HepG2 (cell line): Measurements from ENCODE around the gene LINC00237. TPM values are rescaled to one million over a fixed set of nuclear protein-coding genes. Genes with fewer than 3 reads are reported as not detected.

Source experiments
- CEBPG ChIP-seq: IDR thresholded peaks from 2 replicates; pipeline ENCODE4 v1.6.1; 2016
- CENPX ChIP-seq: sonication (generic); formaldehyde crosslinking; IDR thresholded peaks from 2 replicates; pipeline ENCODE4 v1.9.0; 2021; ENCODE audit warnings: mild to moderate bottlenecking, missing genetic modification reagents, moderate library complexity
- FOXK2 ChIP-seq: fragments of 450-650 bp; IDR thresholded peaks from 2 replicates; pipeline ENCODE4 v1.6.1; 2016
- HMG20A ChIP-seq: IDR thresholded peaks from 2 replicates; pipeline ENCODE4 v1.6.1; 2016; ENCODE audit warnings: borderline replicate concordance
- MBD4 ChIP-seq: IDR thresholded peaks from 2 replicates; pipeline ENCODE4 v1.6.1; 2012; ENCODE audit warnings: low read length, inconsistent platforms, borderline replicate concordance
- MTA1 ChIP-seq: sonication (generic); formaldehyde crosslinking; IDR thresholded peaks from 2 replicates; pipeline ENCODE4 v1.4.0; 2020; ENCODE audit warnings: missing genetic modification reagents, mild to moderate bottlenecking, borderline replicate concordance
- MTF2 ChIP-seq: sonication (generic); formaldehyde crosslinking; IDR thresholded peaks from 2 replicates; pipeline ENCODE4 v1.5.0; 2020; ENCODE audit warnings: missing genetic modification reagents, borderline replicate concordance
- NCOA1 ChIP-seq: sonication (generic); formaldehyde crosslinking; IDR thresholded peaks from 2 replicates; pipeline ENCODE4 v1.9.0; 2021; ENCODE audit warnings: missing genetic modification reagents
- NCOA2 ChIP-seq: sonication (generic); formaldehyde crosslinking; IDR thresholded peaks from 2 replicates; pipeline ENCODE4 v1.8.0; 2022; ENCODE audit warnings: inconsistent platforms
- NFIB ChIP-seq: sonication (generic); formaldehyde crosslinking; IDR thresholded peaks from 2 replicates; pipeline ENCODE4 v1.9.0; 2021; ENCODE audit warnings: missing genetic modification reagents, mild to moderate bottlenecking, borderline replicate concordance
- RAD21 ChIP-seq: fragments of 450-650 bp; formaldehyde crosslinking; IDR thresholded peaks from 2 replicates; pipeline ENCODE4 v1.5.0; 2020; ENCODE audit warnings: mild to moderate bottlenecking
- REL ChIP-seq: sonication (generic); formaldehyde crosslinking; conservative IDR thresholded peaks from 2 replicates; pipeline ENCODE4 v1.8.0; 2022; ENCODE audit warnings: mild to moderate bottlenecking, missing genetic modification reagents, moderate library complexity
- TBX3 ChIP-seq: fragments of 450-650 bp; IDR thresholded peaks from 2 replicates; pipeline ENCODE4 v1.6.1; 2017; ENCODE audit warnings: antibody characterized with exemption, mild to moderate bottlenecking, inconsistent platforms, borderline replicate concordance
- ZKSCAN8 ChIP-seq: IDR thresholded peaks from 2 replicates; pipeline ENCODE4 v1.6.1; 2016; ENCODE audit warnings: borderline replicate concordance, missing genetic modification reagents, missing compliant biosample characterization
- ZNF101 ChIP-seq: sonication (generic); formaldehyde crosslinking; IDR thresholded peaks from 2 replicates; pipeline ENCODE4 v1.4.0; 2020; ENCODE audit warnings: mild to moderate bottlenecking, low read depth, missing genetic modification reagents, borderline replicate concordance
- ZNF232 ChIP-seq: sonication (generic); formaldehyde crosslinking; IDR thresholded peaks from 2 replicates; pipeline ENCODE4 v1.4.0; 2020; ENCODE audit warnings: missing genetic modification reagents, borderline replicate concordance
- ZNF234 ChIP-seq: sonication (generic); formaldehyde crosslinking; conservative IDR thresholded peaks from 2 replicates; pipeline ENCODE4 v1.5.1; 2020; ENCODE audit warnings: mild to moderate bottlenecking, missing genetic modification reagents
- ZNF430 ChIP-seq: sonication (generic); formaldehyde crosslinking; IDR thresholded peaks from 2 replicates; pipeline ENCODE4 v1.9.0; 2021; ENCODE audit warnings: mild to moderate bottlenecking, missing genetic modification reagents
- ZNF572 ChIP-seq: sonication (generic); formaldehyde crosslinking; IDR thresholded peaks from 2 replicates; pipeline ENCODE4 v1.5.1; 2020; ENCODE audit warnings: mild to moderate bottlenecking, missing genetic modification reagents
- ZNF776 ChIP-seq: sonication (generic); formaldehyde crosslinking; IDR thresholded peaks from 2 replicates; pipeline ENCODE4 v1.4.0; 2020; ENCODE audit warnings: mild to moderate bottlenecking, missing genetic modification reagents
- ZNF777 ChIP-seq: sonication (generic); formaldehyde crosslinking; IDR thresholded peaks from 2 replicates; pipeline ENCODE4 v1.4.0; 2020; ENCODE audit warnings: missing genetic modification reagents
- ZNF780A ChIP-seq: sonication (generic); formaldehyde crosslinking; IDR thresholded peaks from 2 replicates; pipeline ENCODE4 v1.8.0; 2022; ENCODE audit warnings: mild to moderate bottlenecking, missing genetic modification reagents, moderate library complexity
- ZNF792 ChIP-seq: IDR thresholded peaks from 2 replicates; pipeline ENCODE4 v1.6.1; 2016
- ZNF841 ChIP-seq: sonication (generic); formaldehyde crosslinking; IDR thresholded peaks from 2 replicates; pipeline ENCODE4 v1.8.1; 2023; ENCODE audit warnings: missing genetic modification reagents, borderline replicate concordance
- polyA plus RNA-seq, 8 experiments: library from polyadenylated mRNA; depleted of rRNA in 3 of 8; stranded (reverse) in 7 of 8; unstranded in 1 of 8; fragments of >200 nt; fragmentation: Illumina TruSeq in 4 of 8; extraction: Trizol in 4 of 8; gene quantifications; 2 replicates each; pipeline versions ENCODE4 v1.2.1 to v1.2.3, GENCODE V29; 2011 to 2016; ENCODE audit warnings: low read depth in 4 of 8, missing spikeins in 1 of 8, mixed read lengths in 1 of 8; ENCODE audit not compliant: insufficient read depth in 1 of 8
- total RNA-seq, 5 experiments: library from RNA; depleted of rRNA; stranded (reverse); fragments of >200 nt; fragmentation: Illumina TruSeq; extraction: Trizol; gene quantifications; 2 replicates each; pipeline ENCODE4 v1.2.3, GENCODE V29; 2016; ENCODE audit warnings: low read depth in 1 of 5
- TF ChIP-seq, protein P1 (sequence below): sonication (generic); formaldehyde crosslinking; conservative IDR thresholded peaks from 2 replicates; pipeline ENCODE4 v1.8.0; 2022; ENCODE audit warnings: missing genetic modification reagents
- TF ChIP-seq, protein P2 (sequence below): sonication (generic); formaldehyde crosslinking; IDR thresholded peaks from 2 replicates; pipeline ENCODE4 v1.4.0; 2020; ENCODE audit warnings: missing genetic modification reagents
- TF ChIP-seq, protein P3 (sequence below): sonication (generic); formaldehyde crosslinking; IDR thresholded peaks from 2 replicates; pipeline ENCODE4 v1.5.1; 2020; ENCODE audit warnings: mild to moderate bottlenecking, missing genetic modification reagents, borderline replicate concordance

The LINC00237 gene
- total and polyA plus RNA-seq, 2 of the 13 experiments (the other 11 are each of a cell fraction or from before 2014, with no cell fraction given), result not detected

DNA sequence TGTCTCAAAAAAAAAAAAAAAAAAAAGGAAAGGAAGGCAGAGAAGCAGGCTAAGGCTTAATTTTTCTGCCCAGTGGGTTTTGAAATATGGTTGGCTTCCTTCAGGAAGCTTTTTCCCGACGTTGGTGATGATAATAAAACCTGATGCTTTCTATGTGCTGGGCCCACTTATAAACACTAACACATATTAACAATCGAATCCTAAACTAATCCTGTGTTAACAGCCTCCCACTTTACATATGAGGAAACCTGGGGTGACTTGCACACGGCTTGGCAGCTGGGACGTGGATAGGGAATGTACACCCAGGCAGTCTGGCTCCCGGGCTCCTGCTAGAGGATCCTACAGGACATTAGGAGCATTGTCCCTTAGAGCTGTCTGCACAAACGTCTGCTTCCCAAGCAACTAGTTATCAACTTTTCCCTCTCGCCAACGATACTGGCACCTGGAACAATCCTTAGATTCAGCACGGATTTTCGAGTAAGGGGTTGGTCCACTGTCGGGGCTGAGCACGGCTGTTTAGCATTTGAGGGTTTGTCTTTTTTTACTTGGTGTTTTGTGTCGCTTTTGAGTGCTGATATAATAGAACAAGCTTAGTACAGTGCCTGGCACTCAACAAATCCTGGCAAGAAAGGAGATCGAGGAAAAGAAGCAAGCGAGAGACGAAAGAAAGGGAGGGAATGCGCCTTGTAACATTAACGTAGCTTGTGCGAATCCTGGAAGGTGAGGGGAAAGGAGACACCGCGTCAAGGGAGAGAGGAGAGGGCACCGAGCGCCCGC, 19.1 kb upstream of the LINC00237 start (continued):
- peak; percentile 10 for TF ChIP-seq NCOA2 (CRISPR knock-in tag)
- TF ChIP-seq HMG20A (CRISPR knock-in tag), result peak; percentile 21; the same call in 1 of the 2 replicates
- TF ChIP-seq ZNF792 (CRISPR knock-in tag), result 0 out of 2 replicates have a peak, but pooled peaks have one; percentile 11
- peak; percentile 73; the same call in 1 of the 2 replicates for TF ChIP-seq ZNF572 (CRISPR knock-in tag)
- 0 out of 2 replicates have a peak, but pooled peaks have one; percentile 13 for TF ChIP-seq ZKSCAN8 (CRISPR knock-in tag)
- TF ChIP-seq, protein P1, sequence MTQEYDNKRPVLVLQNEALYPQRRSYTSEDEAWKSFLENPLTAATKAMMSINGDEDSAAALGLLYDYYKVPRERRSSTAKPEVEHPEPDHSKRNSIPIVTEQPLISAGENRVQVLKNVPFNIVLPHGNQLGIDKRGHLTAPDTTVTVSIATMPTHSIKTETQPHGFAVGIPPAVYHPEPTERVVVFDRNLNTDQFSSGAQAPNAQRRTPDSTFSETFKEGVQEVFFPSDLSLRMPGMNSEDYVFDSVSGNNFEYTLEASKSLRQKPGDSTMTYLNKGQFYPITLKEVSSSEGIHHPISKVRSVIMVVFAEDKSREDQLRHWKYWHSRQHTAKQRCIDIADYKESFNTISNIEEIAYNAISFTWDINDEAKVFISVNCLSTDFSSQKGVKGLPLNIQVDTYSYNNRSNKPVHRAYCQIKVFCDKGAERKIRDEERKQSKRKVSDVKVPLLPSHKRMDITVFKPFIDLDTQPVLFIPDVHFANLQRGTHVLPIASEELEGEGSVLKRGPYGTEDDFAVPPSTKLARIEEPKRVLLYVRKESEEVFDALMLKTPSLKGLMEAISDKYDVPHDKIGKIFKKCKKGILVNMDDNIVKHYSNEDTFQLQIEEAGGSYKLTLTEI, result no peak
- TF ChIP-seq MTA1 (CRISPR knock-in tag), result no peak
- no peak for TF ChIP-seq ZNF841
- TF ChIP-seq RAD21 (CRISPR knock-in tag), result peak; percentile 70; the same call in 1 of the 2 replicates
- peak; percentile 69; the same call in 1 of the 2 replicates for TF ChIP-seq MTF2 (CRISPR knock-in tag)
- no peak for TF ChIP-seq MBD4
- TF ChIP-seq FOXK2, result no peak
- TF ChIP-seq, protein P2, sequence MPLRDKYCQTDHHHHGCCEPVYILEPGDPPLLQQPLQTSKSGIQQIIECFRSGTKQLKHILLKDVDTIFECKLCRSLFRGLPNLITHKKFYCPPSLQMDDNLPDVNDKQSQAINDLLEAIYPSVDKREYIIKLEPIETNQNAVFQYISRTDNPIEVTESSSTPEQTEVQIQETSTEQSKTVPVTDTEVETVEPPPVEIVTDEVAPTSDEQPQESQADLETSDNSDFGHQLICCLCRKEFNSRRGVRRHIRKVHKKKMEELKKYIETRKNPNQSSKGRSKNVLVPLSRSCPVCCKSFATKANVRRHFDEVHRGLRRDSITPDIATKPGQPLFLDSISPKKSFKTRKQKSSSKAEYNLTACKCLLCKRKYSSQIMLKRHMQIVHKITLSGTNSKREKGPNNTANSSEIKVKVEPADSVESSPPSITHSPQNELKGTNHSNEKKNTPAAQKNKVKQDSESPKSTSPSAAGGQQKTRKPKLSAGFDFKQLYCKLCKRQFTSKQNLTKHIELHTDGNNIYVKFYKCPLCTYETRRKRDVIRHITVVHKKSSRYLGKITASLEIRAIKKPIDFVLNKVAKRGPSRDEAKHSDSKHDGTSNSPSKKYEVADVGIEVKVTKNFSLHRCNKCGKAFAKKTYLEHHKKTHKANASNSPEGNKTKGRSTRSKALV (CRISPR knock-in tag), result 0 out of 2 replicates have a peak, but pooled peaks have one; percentile 17
- TF ChIP-seq ZNF776, result no peak; the same call in 1 of the 2 replicates
- peak; percentile 86 for TF ChIP-seq ZNF777 (CRISPR knock-in tag)
- TF ChIP-seq ZNF101 (CRISPR knock-in tag), result no peak
- no peak for TF ChIP-seq CENPX (CRISPR knock-in tag)
- no peak for TF ChIP-seq ZNF430 (CRISPR knock-in tag)
- TF ChIP-seq ZNF232, result 0 out of 2 replicates have a peak, but pooled peaks have one; percentile 16
- no peak for TF ChIP-seq TBX3
- TF ChIP-seq ZNF780A (CRISPR knock-in tag), result peak; percentile 78; the same call in 1 of the 2 replicates
- peak; percentile 24; the same call in 1 of the 2 replicates for TF ChIP-seq REL
- TF ChIP-seq ZNF234 (CRISPR knock-in tag), result no peak
- 0 out of 2 replicates have a peak, but pooled peaks have one; percentile 84 for TF ChIP-seq NCOA1 (CRISPR knock-in tag)
- TF ChIP-seq NFIB, result no peak
- peak; percentile 2; the same call in 1 of the 2 replicates for TF ChIP-seq CEBPG
- TF ChIP-seq, protein P3, sequence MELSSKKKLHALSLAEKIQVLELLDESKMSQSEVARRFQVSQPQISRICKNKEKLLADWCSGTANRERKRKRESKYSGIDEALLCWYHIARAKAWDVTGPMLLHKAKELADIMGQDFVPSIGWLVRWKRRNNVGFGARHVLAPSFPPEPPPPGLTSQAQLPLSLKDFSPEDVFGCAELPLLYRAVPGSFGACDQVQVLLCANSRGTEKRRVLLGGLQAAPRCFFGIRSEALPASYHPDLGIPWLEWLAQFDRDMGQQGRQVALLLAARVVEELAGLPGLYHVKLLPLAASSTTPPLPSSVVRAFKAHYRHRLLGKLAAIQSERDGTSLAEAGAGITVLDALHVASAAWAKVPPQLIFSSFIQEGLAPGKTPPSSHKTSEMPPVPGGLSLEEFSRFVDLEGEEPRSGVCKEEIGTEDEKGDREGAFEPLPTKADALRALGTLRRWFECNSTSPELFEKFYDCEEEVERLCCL (CRISPR knock-in tag), result no peak; the same call in 1 of the 2 replicates
